Pancreas (tissue), 10 donors: ENCODE measurements around the gene CHN1. TPM values are rescaled to one million over a fixed set of nuclear protein-coding genes. Genes with fewer than 3 reads are reported as not detected.

Experiments
- ATAC-seq, 4 donors: fragments of 200-7000 bp; cut with Tn5 transposase; one replicate each; pipeline versions ENCODE4 v1.8.0 to v1.9.1; 2020; ENCODE audit warnings: mild to moderate bottlenecking in 4 of 4, moderate library complexity in 4 of 4
- DNase-seq, 6 donors: peaks; one replicate each; pipeline ENCODE4 v3.0.0-alpha.2; 2020
- FAIRE-seq: peaks from 2 replicates; lab custom pipeline; 2012; peaks lifted over from hg19 to GRCh38; lab: Jason Lieb, UNC
- H3K27ac ChIP-seq, 4 donors: fragments of 200-600 bp; sonication (generic); 1 replicate in 3 of 4; 2 replicates in 1 of 4; pipeline versions ENCODE4 v1.5.0 to v1.8.0; 2020
- H3K27me3 ChIP-seq, 4 donors: fragments of 200-600 bp; one replicate each; pipeline ENCODE4 v1.8.0; 2021
- H3K36me3 ChIP-seq, 3 donors: fragments of 200-600 bp; sonication (generic) in 1 of 3; one replicate each; pipeline versions ENCODE4 v1.5.0 to v1.8.0; 2020 to 2021
- H3K4me1 ChIP-seq, 3 donors: fragments of 200-600 bp; one replicate each; pipeline ENCODE4 v1.8.0; 2021
- H3K4me3 ChIP-seq, 4 donors: fragments of 200-600 bp; sonication (generic) in 2 of 4; one replicate each; pipeline versions ENCODE4 v1.5.0 to v1.8.0; 2020 to 2021
- H3K9me3 ChIP-seq, 4 donors: fragments of 200-600 bp; one replicate each; pipeline ENCODE4 v1.8.0; 2021
- CTCF ChIP-seq, 4 donors: fragments of 200-600 bp; sonication (generic) in 3 of 4; IDR thresholded peaks; one replicate each; pipeline versions ENCODE4 v1.5.0 to v1.8.0; 2021; ENCODE audit warnings: antibody characterized with exemption in 4 of 4
- WGBS, 2 donors: extraction: QIAGEN DNeasy Blood & Tissue Kit; methylation state at CpG; one replicate each; pipeline ENCODE4 v1.1.7; 2013; 5-methylcytosine and 5-hydroxymethylcytosine counted together
- intact Hi-C, 3 donors: fragments of 100-400 bp; cut with DNase I; formaldehyde crosslinking; loops; one replicate each; pipeline versions ENCODE4 v1.11.1 to v1.14.2; 2022
- polyA plus RNA-seq, 2 donors: library from polyadenylated mRNA; stranded (reverse); fragments of 200-250 nt; gene quantifications; one replicate each; pipeline ENCODE4 v1.2.3, GENCODE V29; 2013
- total RNA-seq, 6 donors: library from RNA; stranded (reverse); fragmentation: NEBNext Ultra II Directional in 4 of 6; extraction: Animal tissue kit (Norgen Biotek cat#: 25700) in 4 of 6; gene quantifications; one replicate each; pipeline versions ENCODE4 v1.2.1 to v1.2.4, GENCODE V29; 2021 to 2023
- donor health status: healthy with polysubstance abuse.
- donor health status: DM: no; HTN: no; CAD: no; lungs with moderate emphysema.
- donor health status: DM: no; HTN: no; CAD: no.
- donor health status: control.
- donor health status: control.
- donor health status: Bipolar disorder and iron deficiency.
- donor health status: DM: yes; HTN: yes; CAD: no.
- donor health status: DM: no; HTN: no; CAD: no.
- donor health status: DM: no; HTN: no; CAD: no.
- donor health status: DM: yes; HTN: yes; CAD: no.

The CHN1 gene
- total and polyA plus RNA-seq, 8 donors: 1.3 to 15.4 (median 3.7) TPM

DNA sequence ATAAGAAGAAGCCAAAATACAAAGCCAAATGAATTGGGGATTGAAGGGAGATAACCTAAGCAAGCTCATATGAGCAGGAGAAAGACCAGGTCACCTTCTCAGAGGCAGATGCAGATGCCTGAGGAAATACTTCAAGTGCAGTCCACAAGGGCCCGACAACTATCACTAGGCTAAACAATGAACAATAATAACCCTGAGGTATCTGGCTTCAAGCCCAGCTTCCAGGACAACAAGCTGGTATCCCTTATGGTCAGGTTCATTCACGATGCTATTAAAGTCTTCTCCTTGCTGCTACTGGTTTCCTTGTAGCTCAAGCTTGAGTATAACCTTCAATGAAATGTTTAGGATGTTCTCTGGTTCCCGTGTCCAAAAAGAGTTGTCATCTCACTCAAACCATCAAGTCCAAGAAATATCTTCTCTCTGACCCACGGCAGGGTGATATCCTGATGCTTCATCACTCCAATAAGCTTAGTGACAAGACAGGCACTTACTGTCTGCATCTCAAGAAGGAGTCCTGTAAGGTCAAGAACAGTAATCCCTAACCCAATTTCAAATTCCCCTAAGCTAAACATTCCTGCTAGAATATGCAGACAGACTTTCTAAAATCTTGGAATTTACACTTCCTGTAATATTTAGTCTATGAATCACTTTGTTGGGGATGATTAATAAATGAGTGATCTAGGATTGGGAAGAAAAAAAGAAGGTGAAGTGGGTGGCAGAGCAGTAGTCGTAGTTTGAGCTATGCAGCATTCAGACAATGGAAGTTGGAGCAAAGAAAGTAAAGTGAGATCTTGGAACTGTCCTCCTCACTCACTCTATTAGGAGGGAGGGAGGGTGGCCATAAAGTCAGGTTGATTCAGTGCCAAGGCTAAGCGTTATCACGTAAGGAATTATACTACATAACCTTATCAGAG, 33.1 kb downstream of the CHN1 start:
- WGBS, 2 donors: 46 to 54% methylated on average over 7 of the region's 7 CpGs
- Histone ChIP-seq H3K4me1 (peaks cover 0 to 15% (median 5%) of the 10 kb centered on the region in 3 donors), H3K27ac (no peak overlapping the region), H3K36me3 (no peaks in the 10 kb centered on the region), H3K27me3 (no peaks in the 10 kb centered on the region), H3K4me3 (no peak overlapping the region), H3K9me3 (no peaks in the 10 kb centered on the region)
- intact Hi-C loops: no loop called here
- ATAC-seq (peak in 3 of 4 donors; percentile 61 to 72 (median 63)), FAIRE-seq (no peak), DNase-seq (no peak)
- TF ChIP-seq CTCF (IDR thresholded peaks at IDR 0.05): no peak

DNA sequence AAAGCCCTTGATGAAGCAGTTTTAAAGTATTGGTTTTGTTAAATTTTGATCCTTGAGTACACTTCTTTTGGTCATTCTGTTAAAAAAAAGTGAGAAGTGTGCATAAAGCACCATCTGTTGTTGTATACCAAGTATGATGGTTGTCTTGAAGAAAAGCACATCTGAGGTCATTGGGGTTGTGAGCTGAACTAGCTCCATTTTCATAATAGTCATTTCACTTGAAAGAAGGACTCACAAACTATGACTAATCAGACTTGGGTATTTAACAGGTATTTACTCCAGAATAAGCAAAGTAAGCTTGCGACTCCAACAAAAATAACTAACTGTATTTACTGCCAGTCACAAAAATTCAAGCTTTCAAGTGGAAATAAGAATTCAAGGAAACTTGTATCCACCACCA, 35.1 kb downstream of the CHN1 start:
- Histone ChIP-seq H3K36me3 (no peaks in the 10 kb centered on the region), H3K4me3 (no peak overlapping the region), H3K27me3 (no peaks in the 10 kb centered on the region), H3K9me3 (no peaks in the 10 kb centered on the region), H3K27ac (no peak overlapping the region), H3K4me1 (peaks cover 0 to 15% (median 5%) of the 10 kb centered on the region in 3 donors)
- intact Hi-C loops: no loop called here
- ATAC-seq (no peak), DNase-seq (no peak), FAIRE-seq (no peak)
- WGBS, 2 donors: 97% methylated on average over 1 of the region's 1 CpG
- no peak for TF ChIP-seq CTCF (IDR thresholded peaks at IDR 0.05)

DNA sequence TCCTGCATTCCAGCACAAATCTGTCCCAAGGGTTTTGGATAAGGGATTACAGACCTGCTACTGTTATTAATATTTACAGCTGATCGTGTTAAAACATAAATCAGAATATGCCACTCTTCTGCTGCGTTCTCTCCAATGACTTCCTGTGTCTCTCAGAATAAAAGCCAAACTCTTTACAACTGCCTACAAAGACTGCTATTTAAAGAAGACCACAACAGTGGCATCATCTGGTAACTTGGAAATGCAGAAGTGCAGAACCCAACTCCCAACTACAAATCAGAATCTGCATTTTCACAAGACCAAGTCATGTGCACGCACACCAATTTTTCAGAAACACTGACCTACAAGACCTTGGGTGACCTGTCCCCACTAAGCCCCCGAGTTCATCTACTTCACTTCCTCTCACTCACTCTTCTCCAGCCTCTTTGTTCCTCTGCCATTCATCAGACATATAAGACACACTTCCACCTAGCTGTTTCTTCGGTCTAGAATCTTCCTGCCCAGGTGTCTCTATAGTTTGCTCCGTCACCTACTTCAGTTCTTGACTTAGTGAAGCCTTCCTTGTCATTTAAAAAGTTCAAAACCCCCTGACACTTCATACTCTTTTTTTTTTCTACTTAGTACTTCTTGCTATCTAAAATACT, 36.0 kb downstream of the CHN1 start:
- H3K9me3 ChIP-seq: no peaks in the 10 kb centered on the region
- peaks cover 0 to 15% (median 5%) of the 10 kb centered on the region in 3 donors for H3K4me1 ChIP-seq
- H3K4me3 ChIP-seq: no peak overlapping the region
- FAIRE-seq (no peak), ATAC-seq (no peak), DNase-seq (no peak)
- no peaks in the 10 kb centered on the region for H3K36me3 ChIP-seq
- no peak overlapping the region for H3K27ac ChIP-seq
- no peak for TF ChIP-seq CTCF (IDR thresholded peaks at IDR 0.05)
- H3K27me3 ChIP-seq: no peaks in the 10 kb centered on the region
- intact Hi-C loops: no loop called here
- 70 to 90% methylated on average over 6 of the region's 6 CpGs for WGBS, 2 donors

- H3K9me3 ChIP-seq: no peaks in the 10 kb centered on the region
- H3K27me3 ChIP-seq: no peaks in the 10 kb centered on the region
- FAIRE-seq: no peak
- intact Hi-C loops: no loop called here
- DNase-seq: no peak
- H3K27ac ChIP-seq: no peak overlapping the region
- H3K4me1 ChIP-seq: peaks cover 0 to 11% (median 5%) of the 10 kb centered on the region in 3 donors
- TF ChIP-seq CTCF (IDR thresholded peaks at IDR 0.05): no peak
- ATAC-seq: no peak
- 27 to 30% methylated on average over 3 of the region's 3 CpGs for WGBS, 2 donors
- H3K36me3 ChIP-seq: no peaks in the 10 kb centered on the region
- H3K4me3 ChIP-seq: no peak overlapping the region
Observed at GRCh38 chr2:174967691-174968260, 37.4 kb downstream of the CHN1 start.
